Keratinocyte (primary cell): Measurements from ENCODE around the gene CACNG4.

ENCODE experiments used
- CTCF ChIP-seq, 3 experiments: IDR thresholded peaks in 1 of 3; conservative IDR thresholded peaks in 1 of 3; optimal IDR thresholded peaks in 1 of 3; 2 replicates in 2 of 3; 3 replicates in 1 of 3; pipeline versions ENCODE3 to v1.5.1; 2011; ENCODE audit warnings: low read length in 3 of 3, mild to moderate bottlenecking in 3 of 3, moderate library complexity in 2 of 3, control low read depth in 1 of 3, inconsistent platforms in 1 of 3; ENCODE audit not compliant: insufficient read depth in 2 of 3; ENCODE audit errors: extremely low read depth in 1 of 3
- EZH2 ChIP-seq: IDR thresholded peaks from one replicate; pipeline ENCODE4 v1.6.1; 2012; ENCODE audit warnings: inconsistent platforms, mild to moderate bottlenecking, low read length, moderate library complexity

GRCh38 chr17:66971730-66972441 lies 7.4 kb downstream of the CACNG4 start:
- TF ChIP-seq CTCF (optimal IDR thresholded peaks at IDR 0.05 in 1 of 3, IDR thresholded peaks at IDR 0.05 in 1 of 3, conservative IDR thresholded peaks at IDR 0.05 in 1 of 3; ENCODE audit: extremely low read depth in 1 of 3, insufficient read depth in 2 of 3, low read length in 3 of 3) (no peak), EZH2 (no peak)
